Vagina (tissue), 2 donors: ENCODE data around the gene DUXB.

ENCODE experiments used
- POLR2A ChIP-seq, 2 donors: fragments of 450-650 bp; IDR thresholded peaks; one replicate each; pipeline ENCODE4 v1.6.1; 2017; ENCODE audit warnings: antibody characterized with exemption in 2 of 2, mild to moderate bottlenecking in 2 of 2, moderate library complexity in 2 of 2
- TF ChIP-seq, protein P1 (sequence below), 3 experiments: fragments of 450-650 bp in 2 of 3; fragments of 200-600 bp in 1 of 3; sonication (generic) in 1 of 3; IDR thresholded peaks; one replicate each; pipeline ENCODE4 v1.5.1; 2017 to 2019; ENCODE audit warnings: antibody characterized with exemption in 3 of 3, mild to moderate bottlenecking in 2 of 3, moderate library complexity in 2 of 3

DNA sequence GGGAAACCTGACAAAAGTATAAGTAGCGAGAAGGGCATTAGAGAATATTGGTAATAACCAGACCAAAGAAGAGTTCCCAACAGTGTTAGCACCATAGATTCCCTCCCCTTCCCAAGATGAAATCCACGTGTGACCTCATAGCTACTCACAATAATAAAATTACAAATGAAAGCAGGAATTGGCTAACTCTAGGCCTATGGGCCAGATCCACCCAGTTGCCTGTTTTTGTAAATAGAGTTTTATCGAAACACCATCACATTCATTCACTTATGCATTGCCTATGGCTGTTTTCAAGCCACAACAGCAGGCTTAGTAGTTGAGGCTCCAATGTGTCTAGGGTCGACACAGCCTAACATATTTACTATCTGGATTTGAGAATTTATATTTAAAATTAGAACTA is 17.2 kb upstream of the DUXB start:
- TF ChIP-seq, protein P1, sequence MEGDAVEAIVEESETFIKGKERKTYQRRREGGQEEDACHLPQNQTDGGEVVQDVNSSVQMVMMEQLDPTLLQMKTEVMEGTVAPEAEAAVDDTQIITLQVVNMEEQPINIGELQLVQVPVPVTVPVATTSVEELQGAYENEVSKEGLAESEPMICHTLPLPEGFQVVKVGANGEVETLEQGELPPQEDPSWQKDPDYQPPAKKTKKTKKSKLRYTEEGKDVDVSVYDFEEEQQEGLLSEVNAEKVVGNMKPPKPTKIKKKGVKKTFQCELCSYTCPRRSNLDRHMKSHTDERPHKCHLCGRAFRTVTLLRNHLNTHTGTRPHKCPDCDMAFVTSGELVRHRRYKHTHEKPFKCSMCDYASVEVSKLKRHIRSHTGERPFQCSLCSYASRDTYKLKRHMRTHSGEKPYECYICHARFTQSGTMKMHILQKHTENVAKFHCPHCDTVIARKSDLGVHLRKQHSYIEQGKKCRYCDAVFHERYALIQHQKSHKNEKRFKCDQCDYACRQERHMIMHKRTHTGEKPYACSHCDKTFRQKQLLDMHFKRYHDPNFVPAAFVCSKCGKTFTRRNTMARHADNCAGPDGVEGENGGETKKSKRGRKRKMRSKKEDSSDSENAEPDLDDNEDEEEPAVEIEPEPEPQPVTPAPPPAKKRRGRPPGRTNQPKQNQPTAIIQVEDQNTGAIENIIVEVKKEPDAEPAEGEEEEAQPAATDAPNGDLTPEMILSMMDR (IDR thresholded peaks at IDR 0.05): no peak
- TF ChIP-seq POLR2A (IDR thresholded peaks at IDR 0.05): no peak
